ENCODE results near the gene QRICH1. TPM values are rescaled to one million over a fixed set of nuclear protein-coding genes. Genes with fewer than 3 reads are reported as not detected.

Gene QRICH1
- total RNA-seq, 2 donors from 2014 or later: 83.7 to 110 TPM

GRCh38 chr3:49133226-49133951 is 39.5 kb upstream of the QRICH1 start:
- peak; percentile 96 for ATAC-seq (ENCODE audit: insufficient number of reproducible peaks, low FRiP score, low read depth)
- Histone ChIP-seq H3K4me3 (peak overlapping the region; percentile 84), H3K9me3 (no peaks in the 10 kb centered on the region), H3K36me3 (peaks cover 17% of the 10 kb centered on the region), H3K27me3 (replicated peaks; ENCODE audit: insufficient read depth) (no peaks in the 10 kb centered on the region), H3K4me1 (ENCODE audit: control insufficient read depth in 1 of 2, low read depth in 2 of 2) (peaks cover 14 to 41% of the 10 kb centered on the region in 2 donors), H3K27ac (peak overlapping the region; percentile 88 to 94)
- TF ChIP-seq CTCF (IDR thresholded peaks at IDR 0.05): no peak
- peak; percentile 34 for DNase-seq (ENCODE audit: low spot score)

GRCh38 chr3:49132437-49133225 is 38.8 kb upstream of the QRICH1 start, which contains the start of gene LAMB2:
Gene LAMB2 (minus strand): TSS chr3:49133050. CDS start chr3:49132867, 183 bp downstream.
- no peak for TF ChIP-seq CTCF (IDR thresholded peaks at IDR 0.05)
- H3K4me3 ChIP-seq: peak within 1 kb of the TSS; percentile 84
- peak within 1 kb of the TSS; percentile 88 to 94 for H3K27ac ChIP-seq
- DNase-seq (ENCODE audit: low spot score) (no peak), ATAC-seq (ENCODE audit: insufficient number of reproducible peaks, low FRiP score, low read depth) (peak; percentile 51)
- peaks cover 22% of the 10 kb centered on the region for H3K36me3 ChIP-seq
- peaks cover 14 to 41% of the 10 kb centered on the region in 2 donors for H3K4me1 ChIP-seq (ENCODE audit: control insufficient read depth in 1 of 2, low read depth in 2 of 2)
- no peaks in the 10 kb centered on the region for H3K27me3 ChIP-seq (replicated peaks; ENCODE audit: insufficient read depth)
- H3K9me3 ChIP-seq: no peaks in the 10 kb centered on the region

- H3K4me1 ChIP-seq (ENCODE audit: control insufficient read depth in 1 of 2, low read depth in 2 of 2): peaks cover 14 to 41% of the 10 kb centered on the region in 2 donors
- H3K36me3 ChIP-seq: peaks cover 22% of the 10 kb centered on the region
- no peaks in the 10 kb centered on the region for H3K9me3 ChIP-seq
- H3K27me3 ChIP-seq (replicated peaks; ENCODE audit: insufficient read depth): no peaks in the 10 kb centered on the region
- TF ChIP-seq CTCF (IDR thresholded peaks at IDR 0.05): no peak
- peak overlapping the region; percentile 88 to 94 for H3K27ac ChIP-seq
- ATAC-seq (ENCODE audit: insufficient number of reproducible peaks, low FRiP score, low read depth): no peak
- no peak for DNase-seq (ENCODE audit: low spot score)
- H3K4me3 ChIP-seq: peak overlapping the region; percentile 84
Measured at GRCh38 chr3:49132073-49132436, 38.2 kb upstream of the QRICH1 start.

DNA sequence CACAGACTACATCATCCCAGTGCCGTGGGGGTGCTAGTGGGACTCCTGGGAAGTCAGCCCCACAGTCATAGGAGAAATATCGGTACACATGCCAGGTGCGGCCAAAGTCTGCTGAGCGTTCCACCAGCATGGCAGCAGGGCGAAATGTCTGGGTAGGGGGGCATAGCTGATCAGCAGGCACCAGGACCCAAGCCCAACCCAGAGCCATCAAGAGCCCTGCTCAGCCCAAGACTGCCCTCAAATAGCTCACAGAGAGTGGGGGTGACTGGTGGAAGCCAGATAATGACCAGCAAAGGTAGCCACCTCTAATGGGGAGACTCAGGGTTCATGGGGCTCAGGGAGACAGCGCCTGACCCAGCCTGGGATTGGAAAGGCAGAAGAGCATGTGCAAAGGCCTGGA is 37.7 kb upstream of the QRICH1 start:
- Histone ChIP-seq H3K36me3 (peaks cover 22% of the 10 kb centered on the region), H3K9me3 (no peaks in the 10 kb centered on the region), H3K27me3 (replicated peaks; ENCODE audit: insufficient read depth) (no peaks in the 10 kb centered on the region), H3K27ac (peak overlapping the region; percentile 88 to 94), H3K4me3 (peak overlapping the region; percentile 84), H3K4me1 (ENCODE audit: control insufficient read depth in 1 of 2, low read depth in 2 of 2) (peaks cover 14 to 41% of the 10 kb centered on the region in 2 donors)
- ATAC-seq (ENCODE audit: insufficient number of reproducible peaks, low FRiP score, low read depth) (no peak), DNase-seq (ENCODE audit: low spot score) (no peak)
- TF ChIP-seq CTCF (IDR thresholded peaks at IDR 0.05): no peak

DNA sequence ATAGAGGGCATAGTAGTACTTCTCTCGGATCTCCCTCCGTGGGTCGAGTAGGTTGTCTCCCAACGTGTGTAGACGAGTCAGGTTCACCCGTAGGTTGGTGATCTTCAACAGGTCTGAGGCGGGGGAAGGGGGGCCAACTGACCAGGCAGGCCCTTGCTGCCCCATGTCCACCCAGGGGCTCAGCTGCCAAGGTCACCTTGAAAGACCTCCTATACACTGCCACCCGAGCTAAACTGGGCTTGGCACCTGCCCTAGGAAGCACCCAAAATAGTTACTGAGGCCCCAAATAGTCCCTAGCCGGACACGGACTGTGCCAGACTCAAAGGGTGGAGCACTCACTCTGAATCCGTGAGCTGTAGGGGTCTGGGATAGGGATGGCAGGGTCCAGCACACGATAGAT is 37.2 kb upstream of the QRICH1 start:
- H3K27ac ChIP-seq: peak overlapping the region; percentile 15 to 88
- ATAC-seq (ENCODE audit: insufficient number of reproducible peaks, low FRiP score, low read depth) (no peak), DNase-seq (ENCODE audit: low spot score) (no peak)
- TF ChIP-seq CTCF (IDR thresholded peaks at IDR 0.05): no peak
- peaks cover 26% of the 10 kb centered on the region for H3K36me3 ChIP-seq
- H3K4me1 ChIP-seq (ENCODE audit: control insufficient read depth in 1 of 2, low read depth in 2 of 2): peaks cover 14 to 41% of the 10 kb centered on the region in 2 donors
- peak overlapping the region; percentile 84 for H3K4me3 ChIP-seq
- no peaks in the 10 kb centered on the region for H3K27me3 ChIP-seq (replicated peaks; ENCODE audit: insufficient read depth)
- no peaks in the 10 kb centered on the region for H3K9me3 ChIP-seq

All from thoracic aorta (tissue), 2 donors.